ENCODE data around the gene SORBS2. TPM values are rescaled to one million over a fixed set of nuclear protein-coding genes. Genes with fewer than 3 reads are reported as not detected.

The SORBS2 gene
- total RNA-seq, 1 experiment from 2014 or later: 0.34 TPM

- no peak for TF ChIP-seq POLR2A (IDR thresholded peaks at IDR 0.05; ENCODE audit: borderline replicate concordance, extremely low read depth, insufficient read depth, insufficient read length)
- TF ChIP-seq SRF (IDR thresholded peaks at IDR 0.05; ENCODE audit: low read depth): no peak
- TF ChIP-seq YY1 (IDR thresholded peaks at IDR 0.05; ENCODE audit: extremely low read depth, insufficient replicate concordance, low read depth, low read length): no peak
- TF ChIP-seq FOSL1 (IDR thresholded peaks at IDR 0.05; ENCODE audit: low read depth): no peak
- TF ChIP-seq ZFX (IDR thresholded peaks at IDR 0.05): no peak
- TF ChIP-seq RAD21 (IDR thresholded peaks at IDR 0.05; ENCODE audit: low read depth): no peak
- Histone ChIP-seq H3K79me2 (ENCODE audit: insufficient read depth, low read length) (no peaks in the 10 kb centered on the region), H3K9me2 (ENCODE audit: insufficient read depth) (no peaks in the 10 kb centered on the region), H3K4me2 (ENCODE audit: low read length) (no peak overlapping the region), H2AFZ (ENCODE audit: low read depth, low read length, poor library complexity, severe bottlenecking) (no peak overlapping the region), H3K4me3 (replicated peaks in 1 of 2; ENCODE audit: low read depth in 1 of 2, low read length in 2 of 2) (no peak overlapping the region), H3K4me1 (ENCODE audit: control insufficient read depth in 1 of 2, insufficient read depth in 2 of 2, low read length in 2 of 2) (no peaks in the 10 kb centered on the region), H3K9ac (ENCODE audit: low read length) (no peak overlapping the region), H3K27me3 (ENCODE audit: insufficient read depth, low read length) (no peaks in the 10 kb centered on the region), H3K36me3 (ENCODE audit: control insufficient read depth in 1 of 2, insufficient read depth in 2 of 2, low read length in 2 of 2) (no peaks in the 10 kb centered on the region), H3K9me3 (ENCODE audit: control insufficient read depth in 1 of 2, insufficient read depth in 1 of 2, low read depth in 1 of 2, low read length in 2 of 2) (no peaks in the 10 kb centered on the region), H4K20me1 (ENCODE audit: insufficient read depth) (no peaks in the 10 kb centered on the region), H3K27ac (ENCODE audit: low read depth, low read length) (no peak overlapping the region)
- DNase-seq (ENCODE audit: low read depth, low spot score) (no peak), ATAC-seq (no peak)
- ChIA-PET POLR2A (no interaction called here), CTCF (no interaction called here), RAD21 (ENCODE audit: low non-redundant PET in 1 of 2, low total read pairs in 2 of 2, uncharacterized antibody in 2 of 2, unreplicated experiment in 2 of 2) (no interaction called here)
- intact Hi-C loops (cut with micrococcal nuclease): no loop called here
- BruUV-seq (replicated peaks): no TSS peak
These were observed 77.1 kb downstream of the SORBS2 start for GRCh38 chr4:185734930-185735329.

DNA sequence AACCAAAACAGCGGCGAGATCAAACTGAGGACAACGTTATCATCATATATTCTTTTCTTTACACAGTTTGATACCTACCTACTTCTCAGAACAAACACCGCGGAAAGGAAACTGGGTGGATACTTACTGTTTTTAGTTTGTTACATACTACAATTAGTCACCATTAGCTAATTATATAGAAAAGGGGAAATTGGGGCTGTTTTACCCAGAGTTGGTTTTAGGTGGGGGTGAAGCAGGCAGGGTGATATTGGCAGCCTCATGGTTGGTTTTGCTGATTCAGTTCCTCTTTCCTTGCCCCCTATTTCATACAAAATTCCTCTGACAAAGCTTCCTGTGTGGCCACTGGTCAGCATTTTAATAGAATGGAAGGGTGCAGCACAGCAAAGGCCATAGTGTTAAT, 77.8 kb downstream of the SORBS2 start:
- Histone ChIP-seq H3K27ac (ENCODE audit: low read depth, low read length) (no peak overlapping the region), H3K79me2 (ENCODE audit: insufficient read depth, low read length) (no peaks in the 10 kb centered on the region), H2AFZ (ENCODE audit: low read depth, low read length, poor library complexity, severe bottlenecking) (no peak overlapping the region), H3K9ac (ENCODE audit: low read length) (no peak overlapping the region), H3K4me1 (ENCODE audit: control insufficient read depth in 1 of 2, insufficient read depth in 2 of 2, low read length in 2 of 2) (no peaks in the 10 kb centered on the region), H3K36me3 (ENCODE audit: control insufficient read depth in 1 of 2, insufficient read depth in 2 of 2, low read length in 2 of 2) (no peaks in the 10 kb centered on the region), H4K20me1 (ENCODE audit: insufficient read depth) (no peaks in the 10 kb centered on the region), H3K4me2 (ENCODE audit: low read length) (no peak overlapping the region), H3K27me3 (ENCODE audit: insufficient read depth, low read length) (no peaks in the 10 kb centered on the region), H3K4me3 (replicated peaks in 1 of 2; ENCODE audit: low read depth in 1 of 2, low read length in 2 of 2) (no peak overlapping the region), H3K9me3 (ENCODE audit: control insufficient read depth in 1 of 2, insufficient read depth in 1 of 2, low read depth in 1 of 2, low read length in 2 of 2) (no peaks in the 10 kb centered on the region), H3K9me2 (ENCODE audit: insufficient read depth) (no peaks in the 10 kb centered on the region)
- DNase-seq (ENCODE audit: low read depth, low spot score): no peak
- ChIA-PET RAD21 (ENCODE audit: low non-redundant PET in 1 of 2, low total read pairs in 2 of 2, uncharacterized antibody in 2 of 2, unreplicated experiment in 2 of 2) (no interaction called here), CTCF (no interaction called here), POLR2A (no interaction called here)
- TF ChIP-seq SRF (IDR thresholded peaks at IDR 0.05; ENCODE audit: low read depth) (no peak), POLR2A (IDR thresholded peaks at IDR 0.05; ENCODE audit: borderline replicate concordance, extremely low read depth, insufficient read depth, insufficient read length) (no peak), RAD21 (IDR thresholded peaks at IDR 0.05; ENCODE audit: low read depth) (no peak), EZH2phosphoT487 (IDR thresholded peaks at IDR 0.05; ENCODE audit: borderline replicate concordance) (no peak), SIN3A (IDR thresholded peaks at IDR 0.05; ENCODE audit: low read depth) (no peak), JUND (IDR thresholded peaks at IDR 0.05) (no peak), CEBPB (IDR thresholded peaks at IDR 0.05; ENCODE audit: low read depth) (no peak), EZH2 (IDR thresholded peaks at IDR 0.05) (no peak), MAX (IDR thresholded peaks at IDR 0.05) (no peak), SP1 (IDR thresholded peaks at IDR 0.05; ENCODE audit: low read depth) (no peak)
- TF ChIP-seq, protein P1, sequence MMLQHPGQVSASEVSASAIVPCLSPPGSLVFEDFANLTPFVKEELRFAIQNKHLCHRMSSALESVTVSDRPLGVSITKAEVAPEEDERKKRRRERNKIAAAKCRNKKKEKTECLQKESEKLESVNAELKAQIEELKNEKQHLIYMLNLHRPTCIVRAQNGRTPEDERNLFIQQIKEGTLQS (IDR thresholded peaks at IDR 0.05): no peak
- intact Hi-C loops (cut with micrococcal nuclease): no loop called here
- no peak for ATAC-seq
- BruUV-seq (replicated peaks): no TSS peak
